ENCODE measurements around the gene GHRH.

The GHRH gene

GRCh38 chr20:37202267-37202943 is 59.2 kb downstream of the GHRH start:
- FAIRE-seq = peak; percentile 61

- no peak for FAIRE-seq
Observed at GRCh38 chr20:37201827-37202162, 59.8 kb downstream of the GHRH start.
